ENCODE data around the gene TBX3. TPM values are rescaled to one million over a fixed set of nuclear protein-coding genes. Genes with fewer than 3 reads are reported as not detected.

TBX3 gene
- total RNA-seq, 1 donor from 2014 or later = not detected

- peaks cover 10% of the 10 kb centered on the region for H3K4me1 Mint-ChIP-seq
- Histone ChIP-seq H3K4me3 (no peak overlapping the region), H3K9ac (no peak overlapping the region), H3K79me2 (ENCODE audit: low read depth) (no peaks in the 10 kb centered on the region), H3K4me2 (no peak overlapping the region), H3K4me1 (peaks cover 24% of the 10 kb centered on the region), H2AFZ (replicated peaks) (no peak overlapping the region), H3K36me3 (no peaks in the 10 kb centered on the region), H3K27ac (no peak overlapping the region), H4K20me1 (ENCODE audit: low read depth) (peaks cover 64% of the 10 kb centered on the region), H3K9me3 (ENCODE audit: low read depth) (no peaks in the 10 kb centered on the region), H3K27me3 (peaks cover 100% of the 10 kb centered on the region), H3F3A (ENCODE audit: low read depth) (peaks cover 26% of the 10 kb centered on the region)
- H3K9me3 Mint-ChIP-seq = peaks cover 4% of the 10 kb centered on the region
- H3K27me3 Mint-ChIP-seq (ENCODE audit: insufficient read depth, low read depth) = peaks cover 87% of the 10 kb centered on the region
- H3K36me3 Mint-ChIP-seq = no peaks in the 10 kb centered on the region
- H3K4me3 Mint-ChIP-seq = no peak overlapping the region
- peak; percentile 40 for DNase-seq (ENCODE audit: low spot score)
- H3K27ac Mint-ChIP-seq = no peak overlapping the region
- TF ChIP-seq CTCF (IDR thresholded peaks at IDR 0.05) (no peak), EZH2phosphoT487 (IDR thresholded peaks at IDR 0.05) (no peak), EZH2 (IDR thresholded peaks at IDR 0.05) (no peak)
Observed at GRCh38 chr12:114701104-114701414, 17.1 kb upstream of the TBX3 start.

- Histone ChIP-seq H3K4me1 (peaks cover 24% of the 10 kb centered on the region), H3K27ac (no peak overlapping the region), H3K9ac (no peak overlapping the region), H3K36me3 (no peaks in the 10 kb centered on the region), H3K27me3 (peaks cover 100% of the 10 kb centered on the region), H4K20me1 (ENCODE audit: low read depth) (peaks cover 69% of the 10 kb centered on the region), H3K4me2 (peak overlapping the region; percentile 52), H3K9me3 (ENCODE audit: low read depth) (no peaks in the 10 kb centered on the region), H3K4me3 (peak overlapping the region; percentile 13), H3F3A (ENCODE audit: low read depth) (peaks cover 26% of the 10 kb centered on the region), H2AFZ (replicated peaks) (no peak overlapping the region), H3K79me2 (ENCODE audit: low read depth) (no peaks in the 10 kb centered on the region)
- Mint-ChIP-seq H3K27ac (no peak overlapping the region), H3K4me3 (no peak overlapping the region), H3K36me3 (no peaks in the 10 kb centered on the region), H3K27me3 (ENCODE audit: insufficient read depth, low read depth) (peaks cover 86% of the 10 kb centered on the region), H3K4me1 (peaks cover 10% of the 10 kb centered on the region), H3K9me3 (peaks cover 4% of the 10 kb centered on the region)
- peak; percentile 31 for DNase-seq (ENCODE audit: low spot score)
- TF ChIP-seq EZH2phosphoT487 (IDR thresholded peaks at IDR 0.05) (peak; percentile 90), CTCF (IDR thresholded peaks at IDR 0.05) (no peak), EZH2 (IDR thresholded peaks at IDR 0.05) (peak; percentile 93)
Observed at GRCh38 chr12:114700392-114701103, 16.6 kb upstream of the TBX3 start.

GRCh38 chr12:114698566-114699163 is 14.7 kb upstream of the TBX3 start:
- peaks cover 4% of the 10 kb centered on the region for H3K9me3 Mint-ChIP-seq
- Histone ChIP-seq H3K4me3 (peak overlapping the region; percentile 15), H3K79me2 (ENCODE audit: low read depth) (no peaks in the 10 kb centered on the region), H3K9ac (no peak overlapping the region), H3K36me3 (no peaks in the 10 kb centered on the region), H3K27me3 (peaks cover 100% of the 10 kb centered on the region), H4K20me1 (ENCODE audit: low read depth) (peaks cover 88% of the 10 kb centered on the region), H3K9me3 (ENCODE audit: low read depth) (no peaks in the 10 kb centered on the region), H3K27ac (no peak overlapping the region), H3K4me2 (peak overlapping the region; percentile 69), H3K4me1 (peaks cover 24% of the 10 kb centered on the region), H3F3A (ENCODE audit: low read depth) (peaks cover 26% of the 10 kb centered on the region), H2AFZ (replicated peaks) (no peak overlapping the region)
- H3K4me3 Mint-ChIP-seq = peak overlapping the region; percentile 60
- no peak overlapping the region for H3K27ac Mint-ChIP-seq
- no peak for TF ChIP-seq CTCF (IDR thresholded peaks at IDR 0.05)
- no peak for TF ChIP-seq EZH2phosphoT487 (IDR thresholded peaks at IDR 0.05)
- TF ChIP-seq EZH2 (IDR thresholded peaks at IDR 0.05) = no peak
- no peaks in the 10 kb centered on the region for H3K36me3 Mint-ChIP-seq
- no peak for DNase-seq (ENCODE audit: low spot score)
- peaks cover 10% of the 10 kb centered on the region for H3K4me1 Mint-ChIP-seq
- peaks cover 96% of the 10 kb centered on the region for H3K27me3 Mint-ChIP-seq (ENCODE audit: insufficient read depth, low read depth)
